GM20431 (cell line): Measurements from ENCODE around the gene CECR2.

ENCODE experiments used
- in situ Hi-C: fragments of 300-500 bp; cut with MseI, MboI; formaldehyde crosslinking; loops from one replicate; pipeline ENCODE4 v1.15.0; 2020; ENCODE audit warnings: low sequenced_read_pairs; ENCODE audit not compliant: unreplicated experiment

Gene CECR2

DNA sequence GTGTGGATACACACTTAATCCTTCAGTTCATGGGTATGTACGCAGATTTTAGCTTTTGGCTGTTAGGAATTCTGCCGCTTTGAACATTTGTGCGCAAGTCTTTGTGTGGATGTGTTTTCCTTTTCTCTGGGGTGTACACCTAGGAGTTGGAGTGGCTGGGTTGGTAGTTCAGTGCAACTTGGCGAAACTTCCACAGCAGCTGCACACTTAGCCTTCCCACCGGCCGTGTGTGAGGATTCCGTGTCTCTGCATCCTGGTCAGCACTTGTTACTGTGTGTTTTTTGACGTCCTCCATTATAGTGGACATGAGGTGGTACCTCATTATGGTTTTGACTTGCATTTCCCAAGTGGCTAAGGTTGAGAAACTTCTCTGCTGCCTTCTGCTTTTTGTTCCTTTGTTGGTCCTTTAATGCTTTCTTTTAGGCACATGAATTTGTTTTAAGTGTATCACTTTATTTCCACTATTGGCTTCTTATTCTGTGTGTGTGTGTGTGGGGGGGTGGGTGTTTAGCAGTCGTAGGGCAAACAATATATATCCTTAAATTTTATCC, 121.9 kb downstream of the CECR2 start:
- in situ Hi-C loops, result loop anchor here (10.0 kb wide), 1 partner anchor 316 kb away; no protein-coding TSS in a partner anchor

DNA sequence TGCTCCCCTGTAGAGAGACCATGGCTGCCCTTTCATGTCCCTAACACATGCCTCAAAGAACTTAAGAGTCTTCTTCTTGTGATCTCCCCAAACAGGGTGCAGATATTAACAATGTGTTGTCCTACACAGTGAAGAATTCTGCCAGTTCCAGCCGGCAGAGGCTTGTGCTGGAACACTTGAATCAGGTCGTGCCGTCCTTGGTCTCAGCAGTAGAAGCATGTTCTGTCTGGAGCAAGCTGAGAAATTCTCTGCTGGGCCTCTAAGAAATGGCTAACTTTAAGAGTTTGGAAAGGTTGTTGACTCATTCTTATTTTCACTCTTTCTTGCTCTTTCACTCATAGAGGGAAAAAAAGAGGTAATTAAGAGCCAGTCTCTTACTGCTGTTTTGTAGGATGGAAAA, 123.0 kb downstream of the CECR2 start:
- in situ Hi-C loops, result loop anchor here (10.0 kb wide), 1 partner anchor 317 kb away; no protein-coding TSS in a partner anchor

DNA sequence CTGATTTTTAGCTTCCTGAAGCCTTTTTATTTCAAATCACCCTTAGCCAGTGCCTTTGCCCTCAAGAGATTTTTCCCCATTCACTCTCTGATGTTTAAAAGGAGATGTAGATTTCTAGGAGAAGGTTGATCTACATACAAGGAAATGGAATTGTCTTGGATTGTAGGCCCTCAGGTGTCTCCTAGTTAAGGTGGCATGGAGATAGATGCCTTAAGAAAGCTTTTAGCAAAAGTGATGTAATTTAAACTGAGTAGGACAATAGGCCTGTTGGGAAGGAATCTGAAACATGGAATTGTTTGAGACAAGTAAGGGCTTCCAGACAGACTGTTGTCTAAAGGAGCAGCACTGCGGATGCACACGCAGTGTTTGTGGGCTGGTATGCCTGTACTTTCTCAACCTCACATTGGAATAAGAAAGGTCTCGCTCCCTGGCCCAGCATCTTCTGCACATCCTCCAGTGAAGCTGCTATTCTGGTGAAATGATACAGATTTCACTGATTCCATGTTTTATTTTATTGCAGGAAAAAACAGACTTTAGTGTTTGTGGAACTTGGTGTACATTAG, 124.2 kb downstream of the CECR2 start:
- in situ Hi-C loops, result loop anchor here (10.0 kb wide), 1 partner anchor 319 kb away; no protein-coding TSS in a partner anchor

DNA sequence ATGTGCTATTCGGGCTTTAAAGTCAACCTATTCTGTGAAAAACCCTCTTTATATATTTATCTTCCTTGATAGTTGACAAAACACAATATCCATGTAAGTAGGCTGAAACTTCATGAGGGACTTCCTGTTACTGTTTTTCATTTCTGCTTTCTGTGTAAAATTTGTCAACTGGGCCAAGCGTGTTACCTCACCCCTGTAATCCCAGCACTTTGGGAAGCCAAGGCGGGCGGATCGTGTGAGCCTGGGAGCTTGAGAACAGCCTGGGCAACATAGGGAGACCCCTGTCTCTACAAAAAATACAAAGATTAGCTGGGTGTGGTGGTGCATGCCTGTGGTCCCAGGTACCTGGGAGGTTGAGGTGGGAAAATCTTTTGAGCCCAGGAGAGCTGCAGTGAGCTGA, 127.6 kb downstream of the CECR2 start:
- in situ Hi-C loops, result loop anchor here (10.0 kb wide), 1 partner anchor 322 kb away; no protein-coding TSS in a partner anchor

DNA sequence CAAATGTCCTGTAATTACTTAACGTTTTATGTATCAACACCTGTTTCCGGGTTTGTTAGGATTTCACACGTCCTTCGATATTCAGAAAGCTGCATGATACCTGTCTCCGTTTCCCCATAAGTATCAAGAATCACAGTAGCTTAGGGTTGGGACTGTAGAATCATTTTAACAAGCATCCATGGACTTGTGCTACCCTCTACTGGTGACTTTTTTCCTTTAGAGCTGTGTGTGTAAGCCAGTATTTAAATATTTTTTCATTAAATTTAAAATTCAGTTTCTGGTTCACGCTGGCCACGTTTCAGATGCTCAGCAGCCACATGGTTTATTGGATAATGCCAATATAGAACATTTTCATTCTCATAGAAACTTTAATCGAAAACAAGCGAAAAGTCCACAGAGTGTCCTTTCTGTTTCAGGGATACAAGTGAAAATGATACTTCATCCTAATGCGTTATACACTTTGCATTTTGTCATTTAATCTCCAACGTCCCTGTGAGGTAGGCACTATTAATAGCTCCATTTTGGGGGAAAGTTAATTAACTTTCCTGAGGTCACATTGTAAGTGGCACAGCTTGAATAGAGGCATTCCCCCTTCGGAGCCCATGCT, 132.5 kb downstream of the CECR2 start:
- in situ Hi-C loops, result loop anchor here (25.0 kb wide), 1 partner anchor 564 kb away; no protein-coding TSS in a partner anchor

DNA sequence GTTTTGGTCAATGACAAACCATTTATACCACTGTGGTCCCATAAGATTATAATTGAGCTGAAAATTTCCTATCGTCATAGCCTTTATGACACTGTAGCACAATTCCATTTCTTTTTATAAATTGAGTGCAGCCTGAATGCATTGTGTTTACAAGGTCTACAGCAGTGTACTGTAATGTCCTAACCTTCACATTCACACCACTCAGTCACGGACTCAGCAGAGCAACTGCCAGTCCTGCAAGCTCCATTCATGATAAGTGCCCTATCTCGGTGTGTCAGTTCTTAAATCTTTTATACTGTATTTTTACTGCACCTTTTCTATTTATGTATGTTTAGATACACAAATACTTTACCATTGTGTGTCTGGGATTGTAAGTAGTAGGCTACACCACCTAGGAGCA, 138.8 kb downstream of the CECR2 start:
- in situ Hi-C loops, result loop anchor here (25.0 kb wide), 1 partner anchor 571 kb away; no protein-coding TSS in a partner anchor

DNA sequence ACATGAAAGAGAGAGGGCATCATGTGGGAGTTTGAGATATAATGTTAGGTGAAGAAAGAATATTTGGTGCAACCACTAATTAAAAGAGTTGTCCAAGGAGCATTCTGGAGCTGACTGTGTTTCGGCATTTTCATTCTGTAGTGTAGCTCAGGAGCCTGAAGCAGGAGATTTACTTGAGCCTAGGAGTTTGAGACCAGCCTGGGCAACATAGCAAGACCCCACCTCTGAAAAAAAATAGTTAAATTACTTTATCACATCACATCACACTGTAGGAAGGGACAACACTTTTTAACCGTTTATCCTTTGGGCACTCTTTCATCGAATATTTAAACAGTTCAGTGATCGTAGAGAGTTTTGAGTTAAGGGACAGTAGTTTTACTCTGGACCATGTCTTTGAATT, 143.7 kb downstream of the CECR2 start:
- in situ Hi-C loops, result loop anchor here (25.0 kb wide), 1 partner anchor 576 kb away; no protein-coding TSS in a partner anchor

DNA sequence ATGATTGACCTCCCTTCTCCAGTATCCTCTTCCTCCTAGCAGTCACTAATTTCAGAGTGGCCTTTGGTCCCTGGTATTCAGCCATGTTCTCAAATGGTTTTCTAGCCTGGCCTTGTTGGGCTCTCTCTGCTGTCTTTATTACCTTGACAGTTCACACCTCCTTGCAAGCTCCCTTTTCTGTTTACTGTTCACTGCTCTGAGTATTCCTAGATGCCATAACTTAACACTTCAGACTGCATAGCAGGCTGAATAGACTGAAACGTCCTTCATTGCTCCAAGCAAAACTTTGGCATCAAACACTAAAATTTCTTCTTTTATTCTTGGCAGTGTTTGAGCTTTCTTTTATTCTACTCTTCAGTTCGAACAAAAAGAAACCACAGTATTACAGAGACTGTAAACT, 144.4 kb downstream of the CECR2 start:
- in situ Hi-C loops, result loop anchor here (25.0 kb wide), 1 partner anchor 576 kb away; no protein-coding TSS in a partner anchor

DNA sequence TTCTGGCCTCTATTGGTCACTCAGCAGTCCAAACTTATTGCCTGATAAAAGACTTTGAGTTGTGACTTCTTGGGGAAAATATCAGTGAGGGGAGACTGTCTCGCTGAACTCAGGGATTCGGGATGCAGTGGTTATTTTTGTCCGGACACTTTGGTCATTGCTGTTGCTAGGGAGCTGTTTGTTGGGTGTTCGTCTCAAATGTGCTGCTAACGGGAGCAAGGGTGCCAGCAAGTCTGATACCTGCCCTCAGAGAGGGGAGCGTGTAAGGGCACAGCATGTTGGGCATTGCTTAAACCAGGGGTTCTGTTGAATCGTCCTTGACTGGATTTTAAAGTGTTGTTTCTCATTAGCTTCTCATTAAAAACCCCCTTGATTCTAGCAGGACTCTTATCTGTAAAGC, 144.8 kb downstream of the CECR2 start:
- in situ Hi-C loops, result loop anchor here (25.0 kb wide), 1 partner anchor 577 kb away; no protein-coding TSS in a partner anchor

DNA sequence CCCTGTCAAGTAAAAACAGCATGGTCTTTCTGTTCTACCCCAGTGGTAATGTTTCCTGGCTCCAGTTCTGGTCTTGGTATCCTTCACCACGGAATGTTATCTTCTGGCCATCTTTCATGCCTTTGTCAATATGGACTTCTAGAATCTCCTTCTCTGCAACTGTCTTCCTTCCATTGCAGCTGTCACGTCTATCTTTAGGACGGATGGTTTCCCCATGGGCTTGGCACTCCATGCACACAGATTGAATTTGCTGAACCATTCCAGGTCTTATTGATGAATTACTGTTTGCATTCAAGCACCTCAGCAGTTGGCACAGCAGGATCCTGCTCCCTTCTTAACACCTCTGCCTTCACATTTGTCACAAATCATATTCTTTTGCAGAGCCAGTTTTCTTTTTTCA, 149.1 kb downstream of the CECR2 start:
- in situ Hi-C loops, result loop anchor here (25.0 kb wide), 1 partner anchor 581 kb away; no protein-coding TSS in a partner anchor

DNA sequence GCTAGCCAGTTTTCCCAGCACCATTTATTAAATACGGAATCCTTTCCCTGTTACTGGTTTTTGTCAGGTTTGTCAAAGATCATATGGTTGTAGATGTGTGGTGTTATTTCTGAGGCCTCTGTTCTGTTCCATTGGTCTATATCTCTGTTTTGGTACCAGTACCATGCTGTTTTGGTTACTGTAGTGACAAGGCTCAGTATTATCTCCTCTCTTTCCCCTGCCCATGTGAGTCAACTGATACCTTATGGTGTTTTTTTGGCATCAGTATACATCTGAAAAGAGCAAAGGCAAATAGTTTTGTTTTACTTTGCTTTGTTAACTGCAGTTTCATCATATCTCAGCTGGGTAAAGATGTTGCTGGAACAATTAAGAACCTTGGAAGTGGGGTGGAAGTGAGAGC, 152.7 kb downstream of the CECR2 start:
- in situ Hi-C loops, result loop anchor here (25.0 kb wide), 1 partner anchor 585 kb away; no protein-coding TSS in a partner anchor

DNA sequence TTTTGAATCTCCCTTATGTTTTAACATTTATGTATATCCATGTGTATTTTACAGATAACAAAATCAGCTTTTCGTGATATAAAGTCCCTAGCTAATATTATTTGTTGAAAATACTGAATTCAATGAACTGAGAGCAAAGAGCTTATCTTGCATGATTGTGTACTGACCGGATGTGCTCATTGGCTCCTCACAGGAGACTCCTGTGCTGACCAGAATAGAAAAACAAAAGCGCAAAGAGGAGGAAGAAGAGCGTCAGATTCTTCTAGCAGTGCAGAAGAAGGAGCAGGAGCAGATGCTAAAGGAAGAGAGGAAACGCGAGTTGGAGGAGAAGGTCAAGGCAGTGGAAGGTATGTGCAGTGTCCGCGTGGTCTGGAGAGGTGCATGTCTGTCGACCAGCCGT, 154.7 kb downstream of the CECR2 start:
- in situ Hi-C loops, result loop anchor here (25.0 kb wide), 1 partner anchor 587 kb away; no protein-coding TSS in a partner anchor

DNA sequence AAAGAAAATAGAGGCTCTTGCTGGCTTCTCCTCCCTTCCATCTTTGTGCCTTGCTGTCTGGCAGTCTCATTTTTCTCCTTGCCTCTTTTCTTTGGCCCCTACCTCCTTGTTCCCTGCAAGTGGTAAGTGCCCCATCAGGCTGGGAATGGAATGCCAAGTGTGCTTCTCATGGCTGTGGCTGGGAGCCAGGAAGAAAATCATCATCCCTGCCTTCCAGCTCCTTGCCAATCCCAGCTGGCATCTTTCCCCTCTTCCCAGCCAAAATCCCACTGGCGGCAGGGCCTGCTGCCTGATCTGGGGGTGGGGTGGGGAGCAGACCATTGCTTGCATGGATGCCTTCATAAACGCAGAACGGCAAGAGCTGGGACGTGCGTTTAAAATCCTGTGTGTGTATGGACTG, 167.0 kb downstream of the CECR2 start:
- in situ Hi-C loops, result no loop called here

DNA sequence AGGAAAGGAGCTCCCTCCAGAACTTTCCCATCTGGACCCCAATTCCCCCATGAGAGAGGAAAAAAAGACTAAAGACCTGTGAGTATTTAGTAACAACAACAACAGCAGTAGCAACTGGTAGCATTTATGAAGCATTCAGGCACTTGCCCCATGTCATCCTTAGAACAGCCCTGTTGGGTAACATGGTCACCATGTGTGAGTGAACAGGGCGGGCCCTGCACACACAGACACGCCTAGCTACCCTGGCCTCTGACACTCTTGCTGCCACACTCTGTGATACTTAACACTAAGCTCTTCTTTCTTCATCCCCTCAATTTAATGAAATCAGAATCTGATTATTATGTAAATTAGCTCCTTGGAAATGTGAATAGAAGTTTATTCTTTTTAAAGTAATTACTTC, 167.9 kb downstream of the CECR2 start:
- in situ Hi-C loops, result no loop called here

DNA sequence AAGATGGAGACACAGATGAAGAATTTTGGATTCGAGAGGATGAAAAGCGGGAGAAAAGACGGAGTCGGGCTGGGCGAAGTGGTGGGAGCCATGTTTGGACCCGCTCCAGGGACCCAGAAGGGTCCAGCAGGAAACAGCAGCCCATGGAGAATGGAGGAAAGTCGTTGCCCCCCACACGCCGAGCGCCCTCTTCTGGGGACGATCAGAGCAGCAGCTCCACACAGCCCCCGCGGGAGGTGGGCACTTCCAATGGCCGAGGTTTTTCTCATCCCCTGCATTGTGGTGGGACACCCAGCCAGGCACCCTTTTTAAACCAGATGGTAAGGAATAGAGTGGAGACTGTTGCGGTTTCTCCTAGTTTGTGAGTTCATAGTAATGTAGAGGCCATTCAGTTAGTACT, 171.2 kb downstream of the CECR2 start:
- in situ Hi-C loops, result no loop called here

DNA sequence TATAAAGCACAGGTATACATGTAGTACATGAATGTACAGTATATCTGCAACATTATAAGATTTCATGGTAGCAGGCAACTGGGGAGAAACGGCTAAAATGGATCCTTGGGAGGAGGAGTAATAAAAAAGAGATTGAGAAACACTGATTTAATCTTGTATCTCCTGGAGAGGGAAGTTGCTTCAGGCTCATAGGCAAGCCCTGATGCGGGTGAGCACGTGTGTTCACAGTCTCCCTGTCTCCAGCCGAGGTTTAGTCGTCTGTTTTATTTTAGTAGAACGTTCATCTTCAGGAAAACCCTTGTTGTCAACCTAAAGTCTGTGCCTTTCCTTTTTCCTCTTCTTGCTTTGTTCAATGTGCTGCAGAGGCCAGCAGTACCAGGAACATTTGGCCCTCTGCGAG, 172.2 kb downstream of the CECR2 start:
- in situ Hi-C loops, result no loop called here

DNA sequence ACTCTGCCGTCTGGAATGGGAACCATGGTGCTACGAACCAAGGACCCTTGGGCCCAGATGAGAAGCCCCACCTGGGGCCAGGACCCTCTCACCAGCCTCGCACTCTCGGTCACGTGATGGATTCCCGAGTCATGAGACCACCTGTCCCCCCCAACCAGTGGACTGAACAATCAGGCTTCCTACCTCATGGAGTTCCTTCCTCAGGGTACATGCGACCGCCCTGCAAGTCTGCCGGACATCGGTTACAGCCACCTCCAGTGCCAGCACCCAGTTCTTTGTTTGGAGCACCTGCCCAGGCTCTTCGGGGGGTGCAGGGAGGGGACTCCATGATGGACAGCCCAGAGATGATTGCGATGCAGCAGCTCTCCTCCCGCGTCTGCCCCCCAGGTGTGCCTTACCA, 173.2 kb downstream of the CECR2 start:
- in situ Hi-C loops, result no loop called here

DNA sequence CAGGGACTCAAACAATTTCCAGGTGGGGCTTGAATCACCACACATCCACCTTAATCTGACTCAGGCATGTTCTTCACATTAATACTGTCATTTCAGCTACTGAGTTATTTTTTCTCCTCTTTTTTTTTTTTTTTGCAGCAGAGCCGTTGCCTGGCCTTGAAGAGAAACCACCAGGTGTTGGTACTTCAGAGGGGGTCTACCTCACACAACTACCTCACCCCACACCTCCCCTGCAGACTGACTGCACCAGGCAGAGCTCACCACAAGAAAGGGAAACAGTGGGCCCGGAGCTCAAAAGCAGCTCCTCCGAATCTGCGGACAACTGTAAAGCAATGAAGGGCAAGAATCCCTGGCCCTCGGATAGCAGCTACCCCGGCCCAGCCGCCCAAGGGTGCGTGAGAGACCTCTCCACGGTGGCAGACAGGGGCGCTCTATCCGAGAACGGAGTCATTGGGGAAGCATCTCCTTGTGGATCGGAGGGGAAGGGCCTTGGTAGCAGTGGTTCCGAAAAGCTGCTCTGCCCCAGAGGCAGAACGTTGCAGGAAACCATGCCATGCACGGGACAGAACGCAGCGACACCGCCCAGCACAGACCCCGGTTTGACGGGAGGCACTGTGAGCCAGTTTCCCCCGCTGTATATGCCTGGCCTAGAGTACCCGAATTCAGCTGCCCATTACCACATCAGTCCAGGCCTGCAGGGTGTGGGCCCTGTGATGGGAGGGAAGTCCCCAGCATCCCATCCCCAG, 178.9 kb downstream of the CECR2 start:
- in situ Hi-C loops, result no loop called here

DNA sequence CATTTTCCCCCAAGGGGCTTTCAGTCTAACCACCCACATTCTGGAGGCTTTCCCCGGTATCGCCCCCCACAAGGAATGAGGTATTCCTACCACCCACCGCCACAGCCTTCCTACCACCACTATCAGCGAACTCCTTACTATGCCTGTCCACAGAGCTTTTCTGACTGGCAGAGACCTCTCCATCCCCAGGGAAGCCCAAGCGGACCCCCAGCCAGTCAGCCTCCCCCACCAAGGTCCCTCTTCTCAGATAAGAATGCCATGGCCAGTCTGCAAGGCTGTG, 179.4 kb downstream of the CECR2 start:
- in situ Hi-C loops, result no loop called here

DNA sequence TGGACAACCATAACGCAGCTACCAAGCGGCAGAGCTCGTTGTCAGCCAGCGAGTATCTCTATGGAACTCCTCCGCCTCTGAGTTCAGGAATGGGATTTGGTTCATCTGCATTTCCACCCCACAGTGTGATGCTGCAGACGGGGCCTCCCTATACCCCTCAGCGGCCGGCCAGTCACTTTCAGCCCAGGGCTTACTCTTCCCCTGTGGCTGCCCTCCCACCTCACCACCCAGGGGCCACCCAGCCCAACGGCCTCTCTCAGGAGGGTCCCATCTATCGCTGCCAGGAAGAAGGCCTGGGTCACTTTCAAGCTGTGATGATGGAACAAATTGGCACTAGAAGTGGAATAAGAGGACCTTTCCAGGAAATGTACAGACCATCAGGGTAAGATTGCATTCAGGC, 179.9 kb downstream of the CECR2 start:
- in situ Hi-C loops, result no loop called here

DNA sequence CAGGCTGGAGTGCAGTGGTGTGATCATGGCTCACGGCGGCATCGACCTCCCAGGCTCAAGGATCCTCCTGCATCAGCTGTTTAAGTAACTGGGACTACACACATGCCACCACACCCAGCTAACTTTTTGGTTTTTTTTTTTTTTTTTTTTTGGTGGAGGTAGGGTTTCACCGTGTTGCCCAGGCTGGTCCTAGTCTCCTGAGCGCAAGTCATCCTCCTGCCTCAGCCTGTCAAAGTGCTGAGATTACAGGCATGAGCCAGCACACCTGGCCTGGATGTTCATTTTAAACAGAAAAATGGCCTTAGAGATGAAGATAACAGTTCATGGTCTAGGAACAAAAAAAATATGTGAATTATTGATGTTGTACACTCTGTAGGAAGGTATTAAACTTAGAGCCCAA, 180.4 kb downstream of the CECR2 start:
- in situ Hi-C loops, result loop anchor here (25.0 kb wide), 1 partner anchor 338 kb away; no protein-coding TSS in a partner anchor
